A673 (cell line): ENCODE data around the gene THSD7B. TPM values are rescaled to one million over a fixed set of nuclear protein-coding genes. Genes with fewer than 3 reads are reported as not detected.

Experiments used
- BruUV-seq: library from RNA; stranded (reverse); fragments of 400-500 nt; replicated peaks from 2 replicates; lab custom pipeline; 2021; lab: Mats Ljungman, UMichigan
- CTCF ChIA-PET: fragments of 300-600 bp; sonication (Branson Sonifier 250); formaldehyde crosslinking; loops from one replicate; lab custom pipeline; 2022; ENCODE audit warnings: antibody characterized with exemption; lab: Charles Lee
- POLR2A ChIA-PET: fragments of 300-600 bp; sonication (Branson Sonifier 250); formaldehyde crosslinking; loops from one replicate; lab custom pipeline; 2022; ENCODE audit warnings: antibody characterized with exemption; ENCODE audit not compliant: low non-redundant PET; lab: Charles Lee
- DNase-seq: peaks from one replicate; pipeline ENCODE4 v3.0.0-alpha.2; 2015; ENCODE audit warnings: low spot score
- H3K27ac ChIP-seq: fragments of 200-600 bp; sonication (generic); 2 replicates; pipeline ENCODE4 v1.5.1; 2016; ENCODE audit warnings: mixed run types, low read depth, mild to moderate bottlenecking, mixed read lengths, antibody characterized with exemption, low read length; ENCODE audit not compliant: poor library complexity, severe bottlenecking
- H3K27me3 ChIP-seq: fragments of 200-600 bp; sonication (generic); replicated peaks from 2 replicates; pipeline ENCODE4 v1.6.1; 2017; ENCODE audit warnings: mixed run types, low read depth, mild to moderate bottlenecking, mixed read lengths, antibody characterized with exemption, low read length; ENCODE audit not compliant: insufficient read depth, poor library complexity
- H3K36me3 ChIP-seq: fragments of 200-600 bp; sonication (generic); 2 replicates; pipeline ENCODE4 v1.6.1; 2016; ENCODE audit warnings: mixed run types, mild to moderate bottlenecking, mixed read lengths, antibody characterized with exemption, low read length; ENCODE audit not compliant: insufficient read depth, poor library complexity, severe bottlenecking
- H3K4me1 ChIP-seq: fragments of 200-600 bp; sonication (generic); 2 replicates; pipeline ENCODE4 v1.6.1; 2017; ENCODE audit warnings: mixed run types, mild to moderate bottlenecking, mixed read lengths, antibody characterized with exemption, low read length; ENCODE audit not compliant: insufficient read depth, poor library complexity, severe bottlenecking
- H3K4me3 ChIP-seq: fragments of 200-600 bp; sonication (generic); 2 replicates; pipeline ENCODE4 v1.5.1; 2016; ENCODE audit warnings: low read depth, mixed run types, mild to moderate bottlenecking, mixed read lengths, low read length; ENCODE audit not compliant: poor library complexity, severe bottlenecking
- H3K9me3 ChIP-seq: fragments of 200-600 bp; sonication (generic); 2 replicates; pipeline ENCODE4 v1.6.1; 2016; ENCODE audit warnings: mixed run types, low read depth, mild to moderate bottlenecking, mixed read lengths, antibody characterized with exemption, low read length; ENCODE audit not compliant: poor library complexity, severe bottlenecking
- EZH2 ChIP-seq: fragments of 200-600 bp; sonication (generic); IDR thresholded peaks from 2 replicates; pipeline ENCODE4 v1.6.1; 2017; ENCODE audit warnings: borderline replicate concordance, low read depth, mild to moderate bottlenecking, mixed read lengths, antibody characterized with exemption, low read length; ENCODE audit not compliant: poor library complexity, severe bottlenecking
- intact Hi-C: fragments of 100-400 bp; cut with micrococcal nuclease; formaldehyde crosslinking; loops from one replicate; pipeline ENCODE4 v1.10.0; 2022; ENCODE audit not compliant: unreplicated experiment
- total RNA-seq: library from RNA; stranded (reverse); gene quantifications from 2 replicates; pipeline ENCODE4 v1.2.3, GENCODE V29; 2021
- TF ChIP-seq, protein P1 (sequence below): fragments of 300-800, 200-600 bp; sonication (generic); conservative IDR thresholded peaks from 2 replicates; pipeline ENCODE4 v1.5.1; 2017; ENCODE audit warnings: low read depth, mild to moderate bottlenecking, antibody characterized with exemption, low read length, moderate library complexity, mixed read lengths

THSD7B gene
- total RNA-seq, 1 experiment from 2014 or later = not detected

DNA sequence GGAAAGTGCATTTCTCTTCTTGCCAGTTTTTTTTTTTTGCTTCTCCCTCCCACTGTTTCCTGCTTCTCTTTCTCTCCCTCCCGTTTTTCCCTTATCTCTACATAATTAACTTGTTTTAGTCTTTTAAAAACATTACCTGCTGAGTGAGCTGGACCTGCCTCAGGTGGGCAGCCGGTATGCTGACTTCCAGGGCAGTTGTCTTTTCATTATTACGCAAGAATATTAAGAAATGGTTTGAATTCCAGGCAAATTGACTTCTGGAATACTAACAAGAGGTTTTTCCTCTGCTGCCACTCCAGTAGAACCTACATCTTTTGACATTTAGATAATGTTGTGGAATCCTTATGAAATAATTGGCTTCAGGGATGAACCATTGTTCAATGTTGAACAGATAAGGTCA lies 161.8 kb downstream of the THSD7B start:
- H3K27ac ChIP-seq = no peak overlapping the region
- H3K36me3 ChIP-seq = no peaks in the 10 kb centered on the region
- no peaks in the 10 kb centered on the region for H3K27me3 ChIP-seq
- H3K4me3 ChIP-seq = no peak overlapping the region
- POLR2A ChIA-PET = no interaction called here
- no TSS peak for BruUV-seq
- H3K9me3 ChIP-seq = no peaks in the 10 kb centered on the region
- no peak for TF ChIP-seq EZH2
- TF ChIP-seq, protein P1, sequence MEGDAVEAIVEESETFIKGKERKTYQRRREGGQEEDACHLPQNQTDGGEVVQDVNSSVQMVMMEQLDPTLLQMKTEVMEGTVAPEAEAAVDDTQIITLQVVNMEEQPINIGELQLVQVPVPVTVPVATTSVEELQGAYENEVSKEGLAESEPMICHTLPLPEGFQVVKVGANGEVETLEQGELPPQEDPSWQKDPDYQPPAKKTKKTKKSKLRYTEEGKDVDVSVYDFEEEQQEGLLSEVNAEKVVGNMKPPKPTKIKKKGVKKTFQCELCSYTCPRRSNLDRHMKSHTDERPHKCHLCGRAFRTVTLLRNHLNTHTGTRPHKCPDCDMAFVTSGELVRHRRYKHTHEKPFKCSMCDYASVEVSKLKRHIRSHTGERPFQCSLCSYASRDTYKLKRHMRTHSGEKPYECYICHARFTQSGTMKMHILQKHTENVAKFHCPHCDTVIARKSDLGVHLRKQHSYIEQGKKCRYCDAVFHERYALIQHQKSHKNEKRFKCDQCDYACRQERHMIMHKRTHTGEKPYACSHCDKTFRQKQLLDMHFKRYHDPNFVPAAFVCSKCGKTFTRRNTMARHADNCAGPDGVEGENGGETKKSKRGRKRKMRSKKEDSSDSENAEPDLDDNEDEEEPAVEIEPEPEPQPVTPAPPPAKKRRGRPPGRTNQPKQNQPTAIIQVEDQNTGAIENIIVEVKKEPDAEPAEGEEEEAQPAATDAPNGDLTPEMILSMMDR = no peak
- H3K4me1 ChIP-seq = no peaks in the 10 kb centered on the region
- no peak for DNase-seq
- intact Hi-C loops = no loop called here
- CTCF ChIA-PET = no interaction called here

DNA sequence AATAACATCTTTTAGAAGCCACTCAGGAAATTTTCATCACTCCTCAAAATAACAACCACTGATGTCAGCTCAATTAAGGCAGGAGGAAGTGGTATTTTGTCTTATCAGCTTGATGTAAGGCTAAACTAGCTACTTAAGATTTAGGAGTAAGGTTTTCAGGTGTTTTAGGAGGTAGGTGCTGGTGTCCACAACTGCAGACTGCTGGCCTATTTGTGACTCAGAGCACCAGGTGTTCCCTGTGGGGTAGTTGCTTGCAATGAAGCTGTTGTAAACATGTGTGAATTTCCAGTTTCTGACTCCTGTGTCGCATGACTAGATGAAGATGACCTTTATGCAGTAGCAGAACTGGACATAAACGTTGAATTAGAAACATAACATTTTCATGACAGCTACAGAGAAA lies 164.2 kb downstream of the THSD7B start:
- Histone ChIP-seq H3K27me3 (no peaks in the 10 kb centered on the region), H3K27ac (no peak overlapping the region), H3K4me3 (no peak overlapping the region), H3K4me1 (no peaks in the 10 kb centered on the region), H3K36me3 (no peaks in the 10 kb centered on the region), H3K9me3 (no peaks in the 10 kb centered on the region)
- TF ChIP-seq, protein P1 = no peak
- TF ChIP-seq EZH2 = no peak
- BruUV-seq = no TSS peak
- ChIA-PET POLR2A (no interaction called here), CTCF (no interaction called here)
- intact Hi-C loops = no loop called here
- no peak for DNase-seq

DNA sequence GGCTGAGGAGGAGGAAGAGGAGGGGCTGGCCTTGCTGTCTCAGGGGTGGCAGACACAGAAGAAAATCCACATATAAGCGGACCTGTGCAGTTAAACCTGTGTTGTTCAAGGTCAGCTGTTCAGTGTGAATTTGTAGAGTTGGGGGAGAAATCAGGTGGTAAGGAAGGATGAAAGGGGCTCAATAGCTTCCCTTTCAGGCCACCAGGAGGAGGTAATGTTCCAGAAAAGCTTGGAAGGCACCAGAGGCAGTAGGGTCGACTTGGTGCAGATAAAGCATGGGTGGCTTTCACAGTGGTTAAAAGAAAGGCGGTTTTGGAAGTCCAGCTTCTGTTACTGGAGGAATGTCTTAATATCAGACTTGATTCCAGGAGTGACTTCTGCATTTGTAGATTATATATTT lies 167.4 kb downstream of the THSD7B start:
- no peaks in the 10 kb centered on the region for H3K9me3 ChIP-seq
- H3K36me3 ChIP-seq = no peaks in the 10 kb centered on the region
- H3K27me3 ChIP-seq = no peaks in the 10 kb centered on the region
- TF ChIP-seq EZH2 = no peak
- TF ChIP-seq, protein P1 = peak; percentile 45
- no TSS peak for BruUV-seq
- H3K27ac ChIP-seq = no peak overlapping the region
- ChIA-PET CTCF (interaction anchor here (0.6 kb wide), 1 partner anchor 1859 kb away, joined by 3 read pairs; no protein-coding TSS in a partner anchor), POLR2A (no interaction called here)
- intact Hi-C loops = loop anchor here (2.0 kb wide), 1 partner anchor 906 kb away; no protein-coding TSS in a partner anchor
- H3K4me1 ChIP-seq = no peaks in the 10 kb centered on the region
- DNase-seq = peak; percentile 33
- H3K4me3 ChIP-seq = no peak overlapping the region
